Neural progenitor cell (in vitro differentiated cells): ENCODE results near the gene TWNK. TPM values are rescaled to one million over a fixed set of nuclear protein-coding genes. Genes with fewer than 3 reads are reported as not detected.

Experiments used
- DNase-seq: peaks from one replicate; pipeline ENCODE4 v3.0.0-alpha.2; 2016; ENCODE audit warnings: low spot score
- H2AFZ ChIP-seq: fragments of 200-600 bp; sonication (generic); replicated peaks from 2 replicates; pipeline ENCODE4 v1.6.1; 2016; ENCODE audit warnings: antibody characterized with exemption
- H3F3A ChIP-seq: fragments of 200-600 bp; sonication (generic); 2 replicates; pipeline ENCODE4 v1.6.1; 2016; ENCODE audit warnings: antibody characterized with exemption, low read depth
- H3K27ac ChIP-seq: fragments of 200-600 bp; sonication (generic); 2 replicates; pipeline ENCODE4 v1.5.1; 2016; ENCODE audit warnings: mild to moderate bottlenecking
- H3K27me3 ChIP-seq: fragments of 200-600 bp; sonication (generic); 2 replicates; pipeline ENCODE4 v1.6.1; 2016; ENCODE audit warnings: mild to moderate bottlenecking, moderate library complexity
- H3K36me3 ChIP-seq: fragments of 200-600 bp; sonication (generic); 2 replicates; pipeline ENCODE4 v1.5.1; 2016
- H3K4me1 ChIP-seq: fragments of 200-600 bp; sonication (generic); 2 replicates; pipeline ENCODE4 v1.6.1; 2016; ENCODE audit warnings: mixed run types
- H3K4me2 ChIP-seq: fragments of 200-600 bp; sonication (generic); 2 replicates; pipeline ENCODE4 v1.6.1; 2016
- H3K4me3 ChIP-seq: fragments of 200-600 bp; sonication (generic); 2 replicates; pipeline ENCODE4 v1.5.1; 2016
- H3K79me2 ChIP-seq: fragments of 200-600 bp; sonication (generic); 2 replicates; pipeline ENCODE4 v1.6.1; 2016; ENCODE audit warnings: low read depth
- H3K9ac ChIP-seq: fragments of 200-600 bp; sonication (generic); 2 replicates; pipeline ENCODE4 v1.6.1; 2016
- H3K9me3 ChIP-seq: fragments of 200-600 bp; sonication (generic); 2 replicates; pipeline ENCODE4 v1.5.1; 2016; ENCODE audit warnings: low read depth
- H4K20me1 ChIP-seq: fragments of 200-600 bp; sonication (generic); 2 replicates; pipeline ENCODE4 v1.6.1; 2016; ENCODE audit warnings: low read depth
- H3K27ac Mint-ChIP-seq: 3 replicates; pipeline ENCODE4 v1.8.0; 2021; ENCODE audit warnings: mixed read lengths
- H3K27me3 Mint-ChIP-seq: 2 replicates; pipeline ENCODE4 v1.8.0; 2022; ENCODE audit warnings: low read depth, mild to moderate bottlenecking, inconsistent platforms, moderate library complexity, mixed read lengths; ENCODE audit not compliant: insufficient read depth
- H3K36me3 Mint-ChIP-seq: 3 replicates; pipeline ENCODE4 v1.8.0; 2021; ENCODE audit warnings: mixed read lengths
- H3K4me1 Mint-ChIP-seq: 3 replicates; pipeline ENCODE4 v1.8.0; 2021; ENCODE audit warnings: mixed read lengths
- H3K4me3 Mint-ChIP-seq: 3 replicates; pipeline ENCODE4 v1.8.0; 2021; ENCODE audit warnings: mild to moderate bottlenecking, moderate library complexity, mixed read lengths
- H3K9me3 Mint-ChIP-seq: 3 replicates; pipeline ENCODE4 v1.8.0; 2020; ENCODE audit warnings: mixed read lengths
- EZH2 ChIP-seq: fragments of 200-600 bp; sonication (generic); IDR thresholded peaks from 2 replicates; pipeline ENCODE4 v1.6.1; 2017; ENCODE audit warnings: antibody characterized with exemption, mild to moderate bottlenecking, moderate library complexity
- EZH2phosphoT487 ChIP-seq: fragments of 200-600 bp; sonication (generic); IDR thresholded peaks from 2 replicates; pipeline ENCODE4 v1.6.1; 2017; ENCODE audit warnings: antibody characterized with exemption
- total RNA-seq: library from RNA; depleted of rRNA; stranded (reverse); fragments of >200 nt; gene quantifications from 2 replicates; pipeline ENCODE4 v1.2.3, GENCODE V29; 2015; ENCODE audit warnings: low replicate concordance
- TF ChIP-seq, protein P1 (sequence below): fragments of 200-600 bp; sonication (generic); IDR thresholded peaks from 2 replicates; pipeline ENCODE4 v1.5.1; 2017; ENCODE audit warnings: antibody characterized with exemption, mild to moderate bottlenecking

Gene TWNK
- total RNA-seq, 1 donor from 2014 or later = 6.4 TPM

DNA sequence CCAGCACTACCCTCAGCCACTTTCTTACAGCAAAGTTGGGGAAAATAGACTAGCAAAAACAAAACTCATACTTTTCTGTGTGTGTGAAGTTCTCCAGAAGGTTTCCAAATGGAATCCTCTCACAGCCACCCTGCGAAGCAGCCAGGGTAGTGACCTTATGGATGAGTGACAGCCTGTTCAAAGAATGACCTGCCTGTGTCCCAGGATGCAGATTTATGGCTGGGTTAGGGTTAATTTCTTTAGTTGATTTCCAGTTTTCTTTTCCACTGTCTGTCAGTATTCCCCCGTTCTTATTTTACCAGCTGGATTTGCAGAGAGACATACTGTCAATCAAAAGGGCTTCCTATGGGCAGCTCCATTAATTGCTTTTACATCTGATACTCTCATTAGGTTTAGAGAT, 20.5 kb upstream of the TWNK start:
- H3K9ac ChIP-seq = no peak overlapping the region
- H3K27ac ChIP-seq = no peak overlapping the region

DNA sequence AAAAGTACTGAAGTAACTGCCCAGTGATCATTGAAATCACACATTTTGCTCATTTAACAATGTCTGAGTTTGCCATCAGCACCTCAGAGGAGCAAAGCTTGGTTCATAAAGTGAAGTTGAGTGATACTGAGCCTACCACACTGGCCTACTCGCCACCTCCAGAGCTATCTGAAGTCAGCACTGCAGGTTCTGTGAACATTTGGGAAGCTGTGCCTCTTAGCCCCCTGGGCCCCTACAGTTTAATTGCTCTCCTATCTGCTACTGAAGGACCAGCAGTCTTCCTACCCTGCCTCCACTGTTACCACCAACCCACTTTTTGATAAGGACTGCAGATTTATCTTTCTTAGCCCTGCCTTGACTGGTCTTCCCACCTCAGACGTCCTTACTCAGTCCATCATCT, 20.0 kb upstream of the TWNK start:
- peaks cover 4% of the 10 kb centered on the region for H4K20me1 ChIP-seq
- peaks cover 7% of the 10 kb centered on the region for H3K27me3 Mint-ChIP-seq

More for the DNA sequence above, 20.5 kb upstream of the TWNK start:
- Histone ChIP-seq H3K4me3 (no peak overlapping the region), H3K36me3 (peaks cover 7% of the 10 kb centered on the region), H4K20me1 (peaks cover 4% of the 10 kb centered on the region), H2AFZ (no peak overlapping the region), H3K4me2 (no peak overlapping the region), H3K9me3 (no peaks in the 10 kb centered on the region), H3K79me2 (no peaks in the 10 kb centered on the region), H3K4me1 (peaks cover 8% of the 10 kb centered on the region), H3K27me3 (peaks cover 20% of the 10 kb centered on the region), H3F3A (peaks cover 38% of the 10 kb centered on the region)
- Mint-ChIP-seq H3K4me3 (no peak overlapping the region), H3K36me3 (peaks cover 9% of the 10 kb centered on the region), H3K4me1 (peaks cover 22% of the 10 kb centered on the region), H3K27ac (no peak overlapping the region), H3K27me3 (peaks cover 7% of the 10 kb centered on the region), H3K9me3 (no peaks in the 10 kb centered on the region)
- TF ChIP-seq, protein P1, sequence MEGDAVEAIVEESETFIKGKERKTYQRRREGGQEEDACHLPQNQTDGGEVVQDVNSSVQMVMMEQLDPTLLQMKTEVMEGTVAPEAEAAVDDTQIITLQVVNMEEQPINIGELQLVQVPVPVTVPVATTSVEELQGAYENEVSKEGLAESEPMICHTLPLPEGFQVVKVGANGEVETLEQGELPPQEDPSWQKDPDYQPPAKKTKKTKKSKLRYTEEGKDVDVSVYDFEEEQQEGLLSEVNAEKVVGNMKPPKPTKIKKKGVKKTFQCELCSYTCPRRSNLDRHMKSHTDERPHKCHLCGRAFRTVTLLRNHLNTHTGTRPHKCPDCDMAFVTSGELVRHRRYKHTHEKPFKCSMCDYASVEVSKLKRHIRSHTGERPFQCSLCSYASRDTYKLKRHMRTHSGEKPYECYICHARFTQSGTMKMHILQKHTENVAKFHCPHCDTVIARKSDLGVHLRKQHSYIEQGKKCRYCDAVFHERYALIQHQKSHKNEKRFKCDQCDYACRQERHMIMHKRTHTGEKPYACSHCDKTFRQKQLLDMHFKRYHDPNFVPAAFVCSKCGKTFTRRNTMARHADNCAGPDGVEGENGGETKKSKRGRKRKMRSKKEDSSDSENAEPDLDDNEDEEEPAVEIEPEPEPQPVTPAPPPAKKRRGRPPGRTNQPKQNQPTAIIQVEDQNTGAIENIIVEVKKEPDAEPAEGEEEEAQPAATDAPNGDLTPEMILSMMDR = no peak
- TF ChIP-seq EZH2 (no peak), EZH2phosphoT487 (no peak)
- no peak for DNase-seq

DNA sequence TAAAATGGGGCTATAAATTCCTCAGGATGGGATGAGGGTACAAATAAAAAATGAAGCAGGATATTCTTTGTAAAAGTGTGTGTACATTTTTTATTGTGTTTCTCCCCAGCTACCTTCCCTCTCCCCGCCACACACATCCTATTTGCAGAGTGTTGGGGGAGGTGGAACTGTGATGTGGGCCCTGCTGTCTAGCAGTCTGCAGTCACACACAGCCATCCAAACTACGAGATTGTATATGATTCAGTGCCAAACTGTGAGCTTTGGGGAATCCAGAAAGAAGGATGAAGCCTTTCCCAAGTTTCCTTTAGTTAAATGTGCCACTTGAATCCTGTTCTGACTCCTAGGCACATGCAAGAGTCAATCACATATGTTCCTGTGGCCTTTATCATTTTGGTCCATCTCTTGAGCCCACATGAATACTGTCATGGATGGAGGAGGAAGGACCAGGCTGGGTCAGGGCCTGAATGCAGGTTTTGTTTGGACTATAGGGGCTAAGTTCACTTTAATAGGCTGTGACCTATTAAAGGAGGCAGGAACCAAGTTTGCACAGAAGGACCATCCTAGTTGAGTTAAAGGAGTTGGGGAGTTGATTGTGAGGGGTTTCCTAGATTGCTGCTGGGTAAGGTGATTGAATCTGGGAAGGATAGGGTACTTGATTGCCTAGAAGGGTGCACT, 19.1 kb upstream of the TWNK start:
- H4K20me1 ChIP-seq = peaks cover 4% of the 10 kb centered on the region
- Mint-ChIP-seq H3K27me3 (peaks cover 10% of the 10 kb centered on the region), H3K9me3 (no peaks in the 10 kb centered on the region), H3K36me3 (peaks cover 3% of the 10 kb centered on the region), H3K27ac (no peak overlapping the region), H3K4me3 (peak overlapping the region; percentile 85), H3K4me1 (peaks cover 31% of the 10 kb centered on the region)
- peaks cover 20% of the 10 kb centered on the region for H3K27me3 ChIP-seq
- H3K36me3 ChIP-seq = no peaks in the 10 kb centered on the region
- H3K27ac ChIP-seq = no peak overlapping the region
- H3K9ac ChIP-seq = no peak overlapping the region
- no peaks in the 10 kb centered on the region for H3K9me3 ChIP-seq
- no peak for DNase-seq
- no peak overlapping the region for H3K4me2 ChIP-seq
- H3K79me2 ChIP-seq = no peaks in the 10 kb centered on the region
- TF ChIP-seq EZH2phosphoT487 (no peak), EZH2 (no peak)
- TF ChIP-seq, protein P1 = no peak
- H3K4me1 ChIP-seq = peaks cover 13% of the 10 kb centered on the region
- peaks cover 33% of the 10 kb centered on the region for H3F3A ChIP-seq
- H3K4me3 ChIP-seq = peak overlapping the region; percentile 69
- H2AFZ ChIP-seq = peak overlapping the region; percentile 91

More for the DNA sequence above, 20.0 kb upstream of the TWNK start:
- Histone ChIP-seq H3K79me2 (no peaks in the 10 kb centered on the region), H3K9ac (no peak overlapping the region), H3K27me3 (peaks cover 20% of the 10 kb centered on the region), H3K36me3 (peaks cover 2% of the 10 kb centered on the region), H3K27ac (no peak overlapping the region), H2AFZ (no peak overlapping the region), H3K4me2 (no peak overlapping the region), H3F3A (peaks cover 38% of the 10 kb centered on the region), H3K4me1 (peaks cover 13% of the 10 kb centered on the region), H3K4me3 (no peak overlapping the region), H3K9me3 (no peaks in the 10 kb centered on the region)
- Mint-ChIP-seq H3K4me3 (no peak overlapping the region), H3K4me1 (peaks cover 26% of the 10 kb centered on the region), H3K27ac (no peak overlapping the region), H3K9me3 (no peaks in the 10 kb centered on the region), H3K36me3 (peaks cover 9% of the 10 kb centered on the region)
- no peak for DNase-seq
- TF ChIP-seq EZH2 (no peak), EZH2phosphoT487 (no peak)
- TF ChIP-seq, protein P1 = no peak
